CD8-positive, alpha-beta memory T cell (primary cell): ENCODE data around the gene CD22. TPM values are rescaled to one million over a fixed set of nuclear protein-coding genes. Genes with fewer than 3 reads are reported as not detected.
"Not testable (repeated sequence)": the region's sequence is repeated elsewhere in the genome, so short reads cannot be mapped to it uniquely, and the experiment has no call there.

Experiments
- CTCF ChIA-PET: fragments of 350-600 bp; sonication (Branson Sonifier 250); formaldehyde crosslinking; loops from one replicate; lab custom pipeline; 2021; ENCODE audit warnings: antibody characterized with exemption; lab: Charles Lee
- POLR2A ChIA-PET: fragments of 350-600 bp; sonication (Branson Sonifier 250); formaldehyde crosslinking; loops from one replicate; lab custom pipeline; 2021; ENCODE audit warnings: antibody characterized with exemption; lab: Charles Lee
- DNase-seq, 5 donors: peaks; one replicate each; pipeline versions ENCODE4 v3.0.0 to v3.0.0-alpha.2; 2020 to 2022; ENCODE audit warnings: mixed read lengths in 1 of 5
- H3K27ac ChIP-seq: one replicate; pipeline ENCODE4 v1.7.0; 2013; ENCODE audit warnings: low read depth, mild to moderate bottlenecking, low read length, moderate library complexity
- H3K27me3 ChIP-seq: 2 replicates; pipeline ENCODE4 v1.7.0; 2013; ENCODE audit warnings: low read length, mild to moderate bottlenecking; ENCODE audit not compliant: insufficient read depth, poor library complexity, severe bottlenecking
- H3K36me3 ChIP-seq: 2 replicates; pipeline ENCODE4 v1.7.0; 2013; ENCODE audit warnings: mild to moderate bottlenecking, low read length, moderate library complexity; ENCODE audit not compliant: insufficient read depth
- H3K4me1 ChIP-seq: 2 replicates; pipeline ENCODE4 v1.7.0; 2013; ENCODE audit warnings: mild to moderate bottlenecking, low read length, moderate library complexity; ENCODE audit not compliant: insufficient read depth
- H3K4me3 ChIP-seq: 2 replicates; pipeline ENCODE4 v1.7.0; 2013; ENCODE audit warnings: mild to moderate bottlenecking, low read length
- H3K9me3 ChIP-seq: 2 replicates; pipeline ENCODE4 v1.7.0; 2013; ENCODE audit warnings: mild to moderate bottlenecking, low read length
- H3K27ac Mint-ChIP-seq, 8 donors: one replicate each; pipeline ENCODE4 v1.8.0; 2020 to 2021; ENCODE audit warnings: mixed read lengths in 8 of 8, mild to moderate bottlenecking in 6 of 8, inconsistent platforms in 3 of 8, moderate library complexity in 3 of 8
- H3K27me3 Mint-ChIP-seq, 2 donors: one replicate each; pipeline ENCODE4 v1.8.0; 2020 to 2021; ENCODE audit warnings: mixed read lengths in 2 of 2, mild to moderate bottlenecking in 1 of 2, moderate library complexity in 1 of 2
- H3K36me3 Mint-ChIP-seq, 3 donors: one replicate each; pipeline ENCODE4 v1.8.0; 2020 to 2021; ENCODE audit warnings: mixed read lengths in 3 of 3, inconsistent platforms in 1 of 3, mild to moderate bottlenecking in 1 of 3
- H3K4me1 Mint-ChIP-seq, 3 donors: one replicate each; pipeline ENCODE4 v1.8.0; 2020 to 2021; ENCODE audit warnings: mixed read lengths in 3 of 3, inconsistent platforms in 1 of 3, mild to moderate bottlenecking in 1 of 3
- H3K4me3 Mint-ChIP-seq, 7 donors: one replicate each; pipeline ENCODE4 v1.8.0; 2020 to 2021; ENCODE audit warnings: mixed read lengths in 7 of 7, mild to moderate bottlenecking in 6 of 7, moderate library complexity in 4 of 7, inconsistent platforms in 2 of 7
- H3K9me3 Mint-ChIP-seq, 5 donors: one replicate each; pipeline ENCODE4 v1.8.0; 2020 to 2022; ENCODE audit warnings: mixed read lengths in 5 of 5, mild to moderate bottlenecking in 3 of 5, moderate library complexity in 2 of 5, inconsistent platforms in 1 of 5
- polyA plus RNA-seq: library from polyadenylated mRNA; unstranded; fragments of 300-500 nt; fragmentation: Illumina TruSeq; gene quantifications from one replicate; pipeline ENCODE4 v1.2.3, GENCODE V29; 2021
- total RNA-seq, 2 experiments: library from RNA; stranded (reverse); gene quantifications; one replicate each; pipeline ENCODE4 v1.2.3, GENCODE V29; 2021

CD22 gene
- total RNA-seq (under 1 TPM in 1 of 2 experiments, not detected in 1; 0.09 TPM), polyA plus RNA-seq (not detected)

DNA sequence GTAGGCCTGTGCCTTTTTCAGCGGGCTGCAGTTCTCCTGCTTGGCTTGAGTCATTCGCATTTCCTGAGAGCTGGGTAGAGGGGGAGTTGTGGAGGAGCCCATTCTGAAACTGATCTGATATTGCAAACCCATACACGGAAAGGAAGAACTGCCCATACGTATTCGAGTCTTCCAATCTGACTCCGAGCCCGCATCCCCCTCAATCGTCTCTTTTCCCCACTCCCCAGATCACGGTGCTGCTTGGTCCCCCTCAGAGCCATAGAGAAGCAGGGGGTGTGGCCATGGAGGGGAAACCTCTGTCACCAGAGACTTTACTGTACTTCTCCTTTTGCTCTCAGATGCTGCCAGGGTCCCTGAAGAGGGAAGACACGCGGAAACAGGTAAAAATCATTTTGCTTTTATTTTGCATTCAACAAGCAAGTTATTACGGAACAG, at the start of gene CD22:
Gene CD22, plus strand, starts transcription at position 337 of the 435 bp plus-strand sequence. CDS start 2,854 bp downstream, outside the sequence.
- ChIA-PET CTCF (interaction anchor here (0.6 kb wide), 1 partner anchor 273 kb away, joined by 3 read pairs; no protein-coding TSS in a partner anchor), POLR2A (no interaction called here)
- no peaks in the 10 kb centered on the region for H3K36me3 ChIP-seq
- no peak for DNase-seq
- H3K4me1 Mint-ChIP-seq, result peaks cover 3 to 8% (median 7%) of the 10 kb centered on the region in 3 donors
- peaks cover 7 to 49% of the 10 kb centered on the region in 2 donors for H3K27me3 Mint-ChIP-seq
- H3K4me3 Mint-ChIP-seq, result no peak within 1 kb of the TSS
- H3K9me3 ChIP-seq, result no peaks in the 10 kb centered on the region
- peaks cover 6% of the 10 kb centered on the region for H3K4me1 ChIP-seq
- no peaks in the 10 kb centered on the region for H3K36me3 Mint-ChIP-seq
- no peak within 1 kb of the TSS for H3K4me3 ChIP-seq
- H3K9me3 Mint-ChIP-seq, result no peaks in the 10 kb centered on the region
- no peak within 1 kb of the TSS for H3K27ac ChIP-seq
- peak within 1 kb of the TSS in 1 of 8 donors; percentile 90 for H3K27ac Mint-ChIP-seq
- H3K27me3 ChIP-seq, result peaks cover 7% of the 10 kb centered on the region

DNA sequence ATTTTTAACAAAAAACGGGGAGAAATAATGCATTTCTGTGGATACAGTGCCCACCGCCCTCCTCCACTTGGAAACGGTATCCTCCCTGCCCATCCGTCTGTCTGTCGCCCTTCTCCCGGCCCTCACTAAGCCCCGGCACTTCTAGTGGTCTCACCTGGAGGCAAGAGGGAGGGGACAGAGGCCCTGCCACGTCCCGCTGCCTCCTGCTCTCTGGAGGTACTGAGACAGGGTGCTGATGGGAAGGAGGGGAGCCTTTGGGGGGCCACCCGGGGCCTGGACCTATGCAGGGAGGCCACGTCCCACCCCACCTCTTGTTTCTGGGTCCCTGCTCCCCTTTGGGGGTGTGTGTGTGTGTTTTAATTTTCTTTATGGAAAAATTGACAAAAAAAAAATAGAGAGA, 49.6 kb upstream of the CD22 start:
- Histone ChIP-seq H3K36me3 (peaks cover 16% of the 10 kb centered on the region), H3K27ac (no peak overlapping the region), H3K4me1 (no peaks in the 10 kb centered on the region), H3K9me3 (no peaks in the 10 kb centered on the region), H3K4me3 (no peak overlapping the region), H3K27me3 (no peaks in the 10 kb centered on the region)
- DNase-seq, result no peak
- ChIA-PET CTCF (no interaction called here), POLR2A (no interaction called here)
- Mint-ChIP-seq H3K4me1 (peaks cover 6 to 9% (median 8%) of the 10 kb centered on the region in 3 donors), H3K4me3 (no peak overlapping the region), H3K27ac (peak overlapping the region in 1 of 8 donors; percentile 32), H3K9me3 (no peaks in the 10 kb centered on the region), H3K36me3 (peaks cover 0 to 50% (median 5%) of the 10 kb centered on the region in 3 donors), H3K27me3 (peaks cover 9 to 16% of the 10 kb centered on the region in 2 donors)

DNA sequence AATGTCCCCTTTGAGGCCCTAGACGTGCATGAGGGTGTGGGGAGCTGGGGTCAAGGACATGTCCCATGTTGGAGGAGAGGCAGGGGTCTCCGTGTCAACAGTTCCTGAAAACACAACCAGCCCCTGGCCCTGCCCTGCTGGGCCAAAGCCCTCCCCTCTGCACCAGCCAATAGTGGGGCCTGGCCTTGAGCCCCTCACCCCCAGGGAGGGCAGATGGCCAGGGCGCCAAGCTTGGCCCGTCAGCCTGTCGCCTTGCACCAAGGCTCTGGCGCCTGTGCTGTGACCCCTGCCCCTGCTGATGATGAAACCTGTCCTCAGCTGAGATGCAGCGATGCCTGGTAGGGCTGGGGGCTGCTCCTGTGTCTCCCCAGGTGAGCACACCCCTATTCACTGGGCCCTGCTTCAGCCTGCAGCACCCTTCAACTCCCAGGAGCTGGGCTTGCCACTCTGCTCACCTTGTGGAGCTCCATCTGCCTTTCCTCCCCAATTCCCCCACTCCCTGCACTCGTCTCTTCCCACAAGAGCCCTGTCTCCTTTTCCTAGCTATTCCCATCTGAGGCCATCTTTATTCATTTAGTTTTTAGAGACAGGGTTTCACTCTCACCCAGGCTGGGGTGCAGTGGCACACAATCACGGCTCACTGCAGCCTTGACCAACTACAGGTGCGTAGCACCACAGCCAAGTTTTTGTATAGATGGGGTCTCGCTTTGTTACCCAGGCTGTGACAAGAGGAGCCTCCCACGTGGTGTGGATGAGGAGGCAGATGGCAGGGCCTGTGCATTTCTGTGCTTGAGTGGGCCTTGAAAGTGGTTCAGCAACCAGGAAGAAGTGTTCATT, 48.8 kb upstream of the CD22 start:
- Histone ChIP-seq H3K9me3 (no peaks in the 10 kb centered on the region), H3K27me3 (no peaks in the 10 kb centered on the region), H3K36me3 (peaks cover 16% of the 10 kb centered on the region), H3K4me3 (no peak overlapping the region), H3K27ac (no peak overlapping the region), H3K4me1 (no peaks in the 10 kb centered on the region)
- Mint-ChIP-seq H3K27ac (peak overlapping the region in 2 of 8 donors; percentile 23 to 88), H3K4me3 (no peak overlapping the region), H3K27me3 (peaks cover 11 to 22% of the 10 kb centered on the region in 2 donors), H3K4me1 (peaks cover 6 to 9% (median 8%) of the 10 kb centered on the region in 3 donors), H3K36me3 (peaks cover 0 to 42% (median 5%) of the 10 kb centered on the region in 3 donors), H3K9me3 (no peaks in the 10 kb centered on the region)
- POLR2A ChIA-PET, result no interaction called here
- CTCF ChIA-PET, result no interaction called here
- no peak for DNase-seq

DNA sequence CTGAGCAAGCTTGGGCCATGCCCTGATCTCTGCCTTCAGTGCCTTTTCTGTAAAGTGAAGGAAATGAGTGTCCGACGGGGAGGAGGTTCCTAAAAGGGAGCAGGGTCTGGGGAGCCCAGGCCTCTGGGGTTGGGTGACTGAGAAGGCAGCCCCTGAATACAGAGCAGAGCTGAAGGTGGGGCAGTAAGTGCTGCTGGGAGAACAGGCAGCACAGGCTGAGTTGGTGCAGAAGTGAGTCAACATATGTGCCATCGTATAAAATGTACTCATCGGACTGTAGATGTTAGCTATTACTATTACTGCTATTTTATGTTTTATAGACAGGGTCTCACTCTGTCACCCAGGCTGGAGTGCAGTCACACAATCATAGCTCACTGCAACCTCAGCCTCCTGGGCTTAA, 47.7 kb upstream of the CD22 start:
- H3K36me3 Mint-ChIP-seq, result peaks cover 0 to 32% (median 0%) of the 10 kb centered on the region in 3 donors
- peaks cover 0 to 3% (median 3%) of the 10 kb centered on the region in 3 donors for H3K4me1 Mint-ChIP-seq
- H3K27ac ChIP-seq, result no peak overlapping the region
- POLR2A ChIA-PET, result interaction anchor here (0.7 kb wide), 1 partner anchor 17 kb away, joined by 5 read pairs; no protein-coding TSS in a partner anchor
- no peaks in the 10 kb centered on the region for H3K9me3 Mint-ChIP-seq
- CTCF ChIA-PET, result no interaction called here
- H3K36me3 ChIP-seq, result peaks cover 8% of the 10 kb centered on the region
- H3K4me3 ChIP-seq, result no peak overlapping the region
- H3K27ac Mint-ChIP-seq, result peak overlapping the region in 1 of 8 donors; percentile 50
- H3K4me3 Mint-ChIP-seq, result no peak overlapping the region
- DNase-seq, result no peak
- H3K4me1 ChIP-seq, result no peaks in the 10 kb centered on the region
- H3K9me3 ChIP-seq, result no peaks in the 10 kb centered on the region
- H3K27me3 ChIP-seq, result no peaks in the 10 kb centered on the region
- H3K27me3 Mint-ChIP-seq, result peaks cover 11 to 24% of the 10 kb centered on the region in 2 donors

DNA sequence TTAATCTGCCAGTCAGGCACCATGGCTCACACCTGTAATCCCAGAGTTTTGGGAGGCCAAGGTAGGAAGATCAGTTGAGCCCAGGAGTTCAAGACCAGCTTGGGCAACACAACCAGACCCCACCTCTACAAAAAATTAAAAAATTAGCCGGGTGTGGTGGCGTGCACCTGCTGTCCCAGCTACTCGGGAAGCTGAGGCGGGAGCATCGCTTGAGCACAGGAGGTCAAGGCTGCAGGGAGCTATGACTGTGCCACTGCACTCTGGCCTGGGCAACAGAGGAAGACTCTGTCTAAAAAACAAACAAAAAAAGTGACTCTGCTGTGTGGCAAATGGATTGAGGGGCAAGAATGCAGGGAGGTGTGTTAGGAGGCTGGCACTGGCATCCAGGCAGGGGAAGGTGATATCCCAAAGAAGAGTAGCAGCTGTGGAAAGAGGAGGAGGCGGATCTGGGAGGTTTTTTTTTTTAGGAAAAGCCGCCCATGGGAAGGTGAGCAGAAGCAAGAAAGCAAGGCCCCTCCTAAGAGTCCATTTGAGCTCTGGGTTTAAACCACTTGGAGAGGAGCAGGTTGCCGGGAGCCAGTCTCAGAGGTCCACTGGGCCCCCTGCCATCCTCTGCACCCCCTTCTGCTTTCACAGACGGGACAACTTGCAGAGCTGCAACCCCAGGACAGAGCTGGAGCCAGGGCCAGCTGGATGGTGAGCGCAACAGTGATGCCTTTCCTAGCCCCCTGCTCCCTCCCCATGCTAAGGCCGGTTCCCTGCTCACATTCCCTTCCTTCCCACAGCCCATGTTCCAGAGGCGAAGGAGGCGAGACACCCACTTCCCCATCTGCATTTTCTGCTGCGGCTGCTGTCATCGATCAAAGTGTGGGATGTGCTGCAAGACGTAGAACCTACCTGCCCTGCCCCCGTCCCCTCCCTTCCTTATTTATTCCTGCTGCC, 44.6 kb upstream of the CD22 start:
- H3K9me3 Mint-ChIP-seq, result no peaks in the 10 kb centered on the region
- H3K4me1 Mint-ChIP-seq, result peaks cover 0 to 2% (median 0%) of the 10 kb centered on the region in 3 donors
- Histone ChIP-seq H3K4me3 (no peak overlapping the region), H3K4me1 (no peaks in the 10 kb centered on the region), H3K27me3 (no peaks in the 10 kb centered on the region), H3K36me3 (no peaks in the 10 kb centered on the region), H3K27ac (no peak overlapping the region), H3K9me3 (no peaks in the 10 kb centered on the region)
- peak overlapping the region in 1 of 7 donors; percentile 15 for H3K4me3 Mint-ChIP-seq
- POLR2A ChIA-PET, result no interaction called here
- H3K27me3 Mint-ChIP-seq, result peaks cover 12 to 24% of the 10 kb centered on the region in 2 donors
- H3K27ac Mint-ChIP-seq, result peak overlapping the region in 1 of 8 donors; percentile 36
- peaks cover 0 to 4% (median 0%) of the 10 kb centered on the region in 3 donors for H3K36me3 Mint-ChIP-seq
- CTCF ChIA-PET, result no interaction called here
- no peak for DNase-seq

DNA sequence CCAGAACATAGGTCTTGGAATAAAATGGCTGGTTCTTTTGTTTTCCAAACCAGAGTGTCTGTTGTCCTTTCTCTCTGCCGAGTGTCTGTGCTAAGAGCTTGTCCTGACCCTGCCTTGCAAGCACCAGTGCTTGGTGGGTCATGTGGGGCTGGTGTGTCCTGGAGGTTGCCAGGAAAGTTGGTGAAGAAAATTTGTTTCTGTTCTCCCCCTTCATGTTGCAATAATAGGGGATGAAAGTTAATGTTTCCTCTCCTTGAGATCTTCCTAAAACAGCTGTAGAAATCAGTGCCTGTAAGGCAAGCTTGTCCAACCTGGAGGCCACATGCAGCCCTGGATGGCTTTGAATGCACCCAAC, 43.9 kb upstream of the CD22 start:
- H3K4me3 ChIP-seq, result no peak overlapping the region
- no peaks in the 10 kb centered on the region for H3K27me3 ChIP-seq
- no peaks in the 10 kb centered on the region for H3K36me3 ChIP-seq
- peak overlapping the region in 1 of 7 donors; percentile 15 for H3K4me3 Mint-ChIP-seq
- H3K36me3 Mint-ChIP-seq, result no peaks in the 10 kb centered on the region
- POLR2A ChIA-PET, result no interaction called here
- peak overlapping the region in 1 of 8 donors; percentile 36 for H3K27ac Mint-ChIP-seq
- H3K4me1 ChIP-seq, result no peaks in the 10 kb centered on the region
- peaks cover 12 to 24% of the 10 kb centered on the region in 2 donors for H3K27me3 Mint-ChIP-seq
- H3K27ac ChIP-seq, result no peak overlapping the region
- peaks cover 0 to 2% (median 0%) of the 10 kb centered on the region in 3 donors for H3K4me1 Mint-ChIP-seq
- no peaks in the 10 kb centered on the region for H3K9me3 ChIP-seq
- no peaks in the 10 kb centered on the region for H3K9me3 Mint-ChIP-seq
- CTCF ChIA-PET, result interaction anchor here (0.6 kb wide), 2 partner anchors 27 to 131 kb away, joined by 3 read pairs; no protein-coding TSS in a partner anchor
- DNase-seq, result no peak

DNA sequence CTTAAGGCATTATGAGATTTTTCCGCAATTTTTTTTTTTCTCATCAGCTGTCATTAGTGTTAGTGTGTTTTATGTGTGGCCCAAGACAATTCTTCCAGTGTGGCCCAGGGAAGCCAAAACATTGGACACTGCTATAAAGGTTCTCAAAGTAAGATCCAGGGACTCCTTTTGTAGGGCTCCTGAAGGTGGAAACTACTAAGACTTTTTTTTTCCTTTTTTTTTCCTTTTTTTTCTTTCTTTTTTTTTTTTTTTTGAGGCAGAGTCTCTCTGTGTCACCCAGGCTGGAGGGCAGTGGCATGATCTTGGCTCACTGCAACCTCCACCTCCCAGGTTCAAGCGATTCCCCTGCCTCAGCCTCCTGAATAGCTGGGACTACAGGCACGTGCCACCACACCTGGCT, 43.5 kb upstream of the CD22 start:
- H3K4me3 Mint-ChIP-seq, H3K27me3 ChIP-seq, H3K27ac Mint-ChIP-seq, DNase-seq, H3K4me1 Mint-ChIP-seq, H3K27ac ChIP-seq, H3K36me3 Mint-ChIP-seq, H3K9me3 ChIP-seq, H3K9me3 Mint-ChIP-seq, POLR2A ChIA-PET, H3K4me3 ChIP-seq, H3K4me1 ChIP-seq, H3K36me3 ChIP-seq: not testable (repeated sequence)
- CTCF ChIA-PET, result interaction anchor here (0.6 kb wide), 2 partner anchors 27 to 131 kb away, joined by 3 read pairs; no protein-coding TSS in a partner anchor
- peaks cover 12 to 24% of the 10 kb centered on the region in 2 donors for H3K27me3 Mint-ChIP-seq
